Measurements from ENCODE around the gene DHRS4L2. TPM values are rescaled to one million over a fixed set of nuclear protein-coding genes. Genes with fewer than 3 reads are reported as not detected.
"Not testable (repeated sequence)": the region's sequence is repeated elsewhere in the genome, so short reads cannot be mapped to it uniquely, and the experiment has no call there.

Gene DHRS4L2
- polyA plus RNA-seq, 3 donors = 22.1 to 46.6 (median 42.6) TPM

GRCh38 chr14:23953464-23954278 is 35.1 kb upstream of the DHRS4L2 start, which contains the start of gene DHRS4:
DHRS4 (plus strand) TSS chr14:23953770; CDS start chr14:23953789, 19 bp downstream.
- H3K79me2 ChIP-seq (ENCODE audit: insufficient read depth, low read length) = peaks cover 14% of the 10 kb centered on the region
- peaks cover 13 to 23% of the 10 kb centered on the region in 2 donors for H3K4me1 ChIP-seq (ENCODE audit: control insufficient read depth in 1 of 2, insufficient read depth in 2 of 2, low read length in 2 of 2)
- peak; percentile 98 for TF ChIP-seq CTCF (IDR thresholded peaks at IDR 0.05)
- peaks cover 7 to 11% of the 10 kb centered on the region in 2 donors for H3K9me3 ChIP-seq (replicated peaks in 1 of 2; ENCODE audit: control insufficient read depth in 1 of 2, insufficient read depth in 1 of 2, low read length in 2 of 2)
- no peaks in the 10 kb centered on the region for H3K27me3 Mint-ChIP-seq (ENCODE audit: low read depth in 3 of 3)
- peak within 1 kb of the TSS; percentile 99 to 100 for H3K4me3 Mint-ChIP-seq
- DNase-seq = peak; percentile 46 to 69 (median 67)
- H3K9ac ChIP-seq (ENCODE audit: insufficient read depth, low read length, poor library complexity, severe bottlenecking) = peak within 1 kb of the TSS; percentile 77
- intact Hi-C loops (cut with micrococcal nuclease) = no loop called here
- WGBS (ENCODE audit: insufficient coverage) = 0% methylated on average over 44 of the region's 44 CpGs
- H3K9me3 Mint-ChIP-seq = peaks cover 5 to 12% (median 8%) of the 10 kb centered on the region in 7 donors
- H3K4me1 Mint-ChIP-seq = peaks cover 29% of the 10 kb centered on the region
- peak within 1 kb of the TSS; percentile 31 to 78 for H3K27ac ChIP-seq (ENCODE audit: low read depth in 1 of 2, low read length in 2 of 2)
- peaks cover 7 to 17% of the 10 kb centered on the region in 2 donors for H3K36me3 ChIP-seq (replicated peaks in 1 of 2; ENCODE audit: control insufficient read depth in 1 of 2, insufficient read depth in 2 of 2, low read length in 2 of 2)
- H3K4me2 ChIP-seq (replicated peaks; ENCODE audit: extremely low read depth, low read length, poor library complexity, severe bottlenecking) = peak within 1 kb of the TSS; percentile 93
- H3K4me3 ChIP-seq (replicated peaks in 1 of 3; ENCODE audit: low read depth in 2 of 3, low read length in 3 of 3) = peak within 1 kb of the TSS; percentile 47 to 98 (median 92)
- H3K27me3 ChIP-seq (ENCODE audit: control insufficient read depth in 2 of 2, insufficient read depth in 2 of 2, low read length in 2 of 2) = no peaks in the 10 kb centered on the region
- peaks cover 5% of the 10 kb centered on the region for H4K20me1 ChIP-seq (ENCODE audit: insufficient read depth, low read length)
- peak within 1 kb of the TSS; percentile 83 to 95 (median 87) for H3K27ac Mint-ChIP-seq
- peak within 1 kb of the TSS; percentile 96 for H2AFZ ChIP-seq (ENCODE audit: insufficient read depth, low read depth, low read length, poor library complexity, severe bottlenecking)
- H3K36me3 Mint-ChIP-seq = peaks cover 23 to 41% of the 10 kb centered on the region in 2 donors

DNA sequence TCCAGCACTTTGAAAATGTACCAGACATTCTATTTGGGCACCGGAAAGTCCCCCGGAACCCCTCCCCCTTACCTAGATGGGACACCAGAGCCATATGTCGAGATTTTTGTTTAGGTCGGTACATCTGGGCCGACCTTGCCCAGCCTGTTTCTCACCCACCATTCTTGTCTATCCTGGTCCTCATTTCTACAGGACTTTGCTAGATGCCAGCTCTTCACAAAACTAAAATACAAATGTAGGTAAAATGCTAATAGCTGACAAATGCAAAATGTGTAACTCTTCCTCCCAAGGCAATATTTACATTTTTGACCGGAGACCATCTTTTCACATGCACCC is 34.5 kb upstream of the DHRS4L2 start:
- Histone ChIP-seq H3K79me2 (ENCODE audit: insufficient read depth, low read length) (peaks cover 14% of the 10 kb centered on the region), H3K9ac (ENCODE audit: insufficient read depth, low read length, poor library complexity, severe bottlenecking) (peak overlapping the region; percentile 77), H3K4me2 (replicated peaks; ENCODE audit: extremely low read depth, low read length, poor library complexity, severe bottlenecking) (peak overlapping the region; percentile 93), H3K9me3 (replicated peaks in 1 of 2; ENCODE audit: control insufficient read depth in 1 of 2, insufficient read depth in 1 of 2, low read length in 2 of 2) (peaks cover 7 to 11% of the 10 kb centered on the region in 2 donors), H3K4me1 (ENCODE audit: control insufficient read depth in 1 of 2, insufficient read depth in 2 of 2, low read length in 2 of 2) (peaks cover 13 to 23% of the 10 kb centered on the region in 2 donors), H3K4me3 (replicated peaks in 1 of 3; ENCODE audit: low read depth in 2 of 3, low read length in 3 of 3) (peak overlapping the region; percentile 47 to 98 (median 92)), H3K36me3 (replicated peaks in 1 of 2; ENCODE audit: control insufficient read depth in 1 of 2, insufficient read depth in 2 of 2, low read length in 2 of 2) (peaks cover 7 to 20% of the 10 kb centered on the region in 2 donors), H3K27ac (ENCODE audit: low read depth in 1 of 2, low read length in 2 of 2) (peak overlapping the region in 1 of 2 donors; percentile 78), H2AFZ (ENCODE audit: insufficient read depth, low read depth, low read length, poor library complexity, severe bottlenecking) (peak overlapping the region; percentile 96)
- TF ChIP-seq CTCF (IDR thresholded peaks at IDR 0.05) = peak; percentile 70
- Mint-ChIP-seq H3K27ac (peak overlapping the region; percentile 35 to 95 (median 87)), H3K36me3 (peaks cover 27 to 47% of the 10 kb centered on the region in 2 donors), H3K9me3 (peaks cover 3 to 11% (median 7%) of the 10 kb centered on the region in 7 donors), H3K4me1 (peaks cover 29% of the 10 kb centered on the region), H3K4me3 (peak overlapping the region; percentile 99 to 100)
- H4K20me1 ChIP-seq (ENCODE audit: insufficient read depth, low read length); H3K27me3 ChIP-seq (ENCODE audit: control insufficient read depth in 2 of 2, insufficient read depth in 2 of 2, low read length in 2 of 2); H3K27me3 Mint-ChIP-seq (ENCODE audit: low read depth in 3 of 3); intact Hi-C loops (cut with micrococcal nuclease); DNase-seq: not testable (repeated sequence)
- 0% methylated on average over 3 of the region's 6 CpGs for WGBS (ENCODE audit: insufficient coverage)

DNA sequence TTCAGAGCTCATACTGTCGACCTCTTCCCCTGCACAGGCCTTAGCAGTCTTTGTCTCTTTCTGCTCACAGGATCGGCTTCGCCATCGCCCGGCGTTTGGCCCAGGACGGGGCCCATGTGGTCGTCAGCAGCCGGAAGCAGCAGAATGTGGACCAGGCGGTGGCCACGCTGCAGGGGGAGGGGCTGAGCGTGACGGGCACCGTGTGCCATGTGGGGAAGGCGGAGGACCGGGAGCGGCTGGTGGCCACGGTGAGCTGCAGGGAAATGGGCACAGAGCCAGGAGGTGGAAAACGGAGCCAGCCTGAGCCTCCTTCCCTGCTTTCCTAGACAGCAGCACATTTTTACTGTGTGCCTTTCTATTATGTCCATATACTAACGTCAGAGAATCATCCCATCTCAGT is 33.8 kb upstream of the DHRS4L2 start:
- Histone ChIP-seq H3K79me2 (ENCODE audit: insufficient read depth, low read length) (peaks cover 14% of the 10 kb centered on the region), H3K36me3 (replicated peaks in 1 of 2; ENCODE audit: control insufficient read depth in 1 of 2, insufficient read depth in 2 of 2, low read length in 2 of 2) (peaks cover 7 to 20% of the 10 kb centered on the region in 2 donors), H3K4me1 (ENCODE audit: control insufficient read depth in 1 of 2, insufficient read depth in 2 of 2, low read length in 2 of 2) (peaks cover 13 to 23% of the 10 kb centered on the region in 2 donors)
- H3K9me3 ChIP-seq (replicated peaks in 1 of 2; ENCODE audit: control insufficient read depth in 1 of 2, insufficient read depth in 1 of 2, low read length in 2 of 2); H3K9ac ChIP-seq (ENCODE audit: insufficient read depth, low read length, poor library complexity, severe bottlenecking); H3K27me3 ChIP-seq (ENCODE audit: control insufficient read depth in 2 of 2, insufficient read depth in 2 of 2, low read length in 2 of 2); H3K27ac ChIP-seq (ENCODE audit: low read depth in 1 of 2, low read length in 2 of 2); H3K4me3 Mint-ChIP-seq; intact Hi-C loops (cut with micrococcal nuclease); H3K4me3 ChIP-seq (replicated peaks in 1 of 3; ENCODE audit: low read depth in 2 of 3, low read length in 3 of 3); H4K20me1 ChIP-seq (ENCODE audit: insufficient read depth, low read length); H3K27me3 Mint-ChIP-seq (ENCODE audit: low read depth in 3 of 3); DNase-seq; H3K4me2 ChIP-seq (replicated peaks; ENCODE audit: extremely low read depth, low read length, poor library complexity, severe bottlenecking); H2AFZ ChIP-seq (ENCODE audit: insufficient read depth, low read depth, low read length, poor library complexity, severe bottlenecking); H3K9me3 Mint-ChIP-seq: not testable (repeated sequence)
- peak overlapping the region in 1 of 7 donors; percentile 41 for H3K27ac Mint-ChIP-seq
- H3K36me3 Mint-ChIP-seq = peaks cover 33 to 54% of the 10 kb centered on the region in 2 donors
- H3K4me1 Mint-ChIP-seq = peaks cover 29% of the 10 kb centered on the region
- WGBS (ENCODE audit: insufficient coverage) = 92% methylated on average over 2 of the region's 20 CpGs
